ENCODE results near the gene ZNF317.

- TF ChIP-seq CTCF (IDR thresholded peaks at IDR 0.05): no peak
- no peak for TF ChIP-seq POLR2A (IDR thresholded peaks at IDR 0.05)
- TF ChIP-seq POLR2AphosphoS5 (IDR thresholded peaks at IDR 0.05; ENCODE audit: insufficient read depth in 1 of 2, low read depth in 1 of 2): no peak
Measured at GRCh38 chr19:9183000-9183399, 42.8 kb downstream of the ZNF317 start.
